C4-2B (cell line): ENCODE data around the gene AANAT.

ENCODE experiments used
- H3K27ac ChIP-seq: fragments of 450-650 bp; 2 replicates; pipeline ENCODE4 v1.5.1; 2017
- CTCF ChIP-seq: fragments of 450-650 bp; conservative IDR thresholded peaks from 2 replicates; pipeline ENCODE4 v1.5.1; 2017; ENCODE audit warnings: mild to moderate bottlenecking
- ZFX ChIP-seq: fragments of 450-650 bp; IDR thresholded peaks from 2 replicates; pipeline ENCODE4 v1.6.1; 2017

Gene AANAT

DNA sequence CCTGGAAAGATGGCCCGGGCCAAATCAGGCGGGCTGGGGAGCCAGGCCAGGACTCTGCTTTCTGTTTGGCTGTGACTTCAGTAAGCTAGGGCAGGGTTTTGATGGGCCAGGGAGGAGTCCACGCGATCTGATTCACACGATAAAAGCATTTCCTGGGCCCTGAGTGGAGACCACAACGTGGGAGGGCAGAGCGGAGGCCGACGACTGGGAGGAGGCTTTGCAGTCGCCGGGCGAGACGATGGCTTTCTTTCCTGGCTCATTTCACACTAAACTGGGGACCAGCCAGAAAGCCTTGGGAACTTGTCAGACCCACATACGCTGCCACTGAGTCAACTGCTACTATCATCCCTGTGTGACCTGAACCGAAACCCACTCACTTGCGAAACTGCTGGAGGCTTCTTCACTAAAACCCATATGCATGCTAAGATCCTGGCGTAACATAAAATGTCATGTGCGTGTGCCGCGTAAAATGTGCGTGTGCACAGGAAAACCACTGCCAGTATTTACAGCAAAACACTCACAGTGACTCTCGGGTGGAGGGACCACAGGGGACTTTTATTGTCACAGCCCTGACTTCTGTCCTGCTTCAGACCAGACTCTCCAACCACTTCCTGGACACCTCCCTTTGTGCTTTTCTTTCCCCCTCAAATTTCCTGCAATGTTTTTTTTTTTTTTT is 48.0 kb downstream of the AANAT start:
- no peak overlapping the region for H3K27ac ChIP-seq
- TF ChIP-seq CTCF (no peak), ZFX (no peak)

DNA sequence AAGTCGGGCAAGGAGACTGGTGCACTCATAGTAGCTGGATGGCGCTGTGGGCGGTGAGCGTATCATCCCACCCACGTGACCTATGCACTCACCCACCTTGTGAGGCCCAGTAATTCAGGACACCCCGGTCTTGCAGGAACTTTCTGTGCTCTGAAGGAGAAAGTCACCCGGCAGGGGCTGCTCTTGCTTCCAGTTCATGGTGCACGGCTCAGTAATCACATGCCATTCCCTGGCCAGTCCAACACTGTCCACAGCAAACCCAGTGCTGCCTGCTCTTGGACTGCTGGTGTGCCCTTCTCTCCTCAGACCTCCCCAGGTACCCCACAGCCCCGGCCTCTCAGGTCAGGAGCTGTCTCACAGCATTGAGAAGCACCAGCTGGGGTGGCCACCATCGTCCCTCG is 50.2 kb downstream of the AANAT start:
- no peak for TF ChIP-seq ZFX
- TF ChIP-seq CTCF, result no peak

GRCh38 chr17:76519048-76519966 is 51.9 kb downstream of the AANAT start:
- no peak overlapping the region for H3K27ac ChIP-seq
- TF ChIP-seq CTCF (no peak), ZFX (no peak)

More for the DNA sequence above, 50.2 kb downstream of the AANAT start:
- H3K27ac ChIP-seq, result no peak overlapping the region
